ENCODE measurements around the gene NIPAL1. TPM values are rescaled to one million over a fixed set of nuclear protein-coding genes. Genes with fewer than 3 reads are reported as not detected.

The NIPAL1 gene
- total RNA-seq, 1 experiment from 2014 or later = 7.3 TPM

GRCh38 chr4:48037117-48037462 lies 20.5 kb downstream of the NIPAL1 start:
- intact Hi-C loops (cut with micrococcal nuclease) = no loop called here
- POLR2A ChIA-PET (ENCODE audit: unreplicated experiment) = no interaction called here
- Histone ChIP-seq H4K20me1 (ENCODE audit: low read length) (no peaks in the 10 kb centered on the region), H3K9me3 (ENCODE audit: low read length) (no peaks in the 10 kb centered on the region), H3K4me3 (ENCODE audit: low read length) (no peak overlapping the region), H3F3A (ENCODE audit: low read length, unreplicated experiment) (no peaks in the 10 kb centered on the region), H3K27me3 (ENCODE audit: low read length) (no peaks in the 10 kb centered on the region), H3K4me1 (ENCODE audit: insufficient read depth, low read length) (peaks cover 16% of the 10 kb centered on the region), H3K4me2 (ENCODE audit: low read length) (no peak overlapping the region), H3K36me3 (ENCODE audit: low read depth, low read length) (peaks cover 10% of the 10 kb centered on the region), H3K79me2 (ENCODE audit: low read length) (no peaks in the 10 kb centered on the region), H3K9me2 (replicated peaks; ENCODE audit: low read length) (no peaks in the 10 kb centered on the region), H3K27ac (ENCODE audit: low read length) (no peak overlapping the region), H2AFZ (ENCODE audit: low read length) (no peak overlapping the region), H3K9ac (ENCODE audit: low read length) (no peak overlapping the region)
- DNase-seq (no peak), ATAC-seq (no peak)
- CTCF ChIA-PET = no interaction called here
- no peak for TF ChIP-seq EZH2phosphoT487 (IDR thresholded peaks at IDR 0.05; ENCODE audit: borderline replicate concordance, low read length)
- no peak for TF ChIP-seq EZH2 (IDR thresholded peaks at IDR 0.05; ENCODE audit: low read length, unreplicated experiment)
- TF ChIP-seq CTCF (conservative IDR thresholded peaks at IDR 0.05; ENCODE audit: low read depth, low read length) = no peak
- BruUV-seq (replicated peaks) = no TSS peak

- Histone ChIP-seq H3K4me1 (ENCODE audit: insufficient read depth, low read length) (peaks cover 14% of the 10 kb centered on the region; the same call in 1 of the 2 replicates), H3K4me3 (ENCODE audit: low read length) (no peak overlapping the region), H3F3A (ENCODE audit: low read length, unreplicated experiment) (no peaks in the 10 kb centered on the region), H3K36me3 (ENCODE audit: low read depth, low read length) (peaks cover 10% of the 10 kb centered on the region), H3K4me2 (ENCODE audit: low read length) (no peak overlapping the region), H3K79me2 (ENCODE audit: low read length) (no peaks in the 10 kb centered on the region), H3K27ac (ENCODE audit: low read length) (no peak overlapping the region), H3K9me2 (replicated peaks; ENCODE audit: low read length) (no peaks in the 10 kb centered on the region), H2AFZ (ENCODE audit: low read length) (no peak overlapping the region), H3K27me3 (ENCODE audit: low read length) (no peaks in the 10 kb centered on the region), H3K9ac (ENCODE audit: low read length) (no peak overlapping the region), H4K20me1 (ENCODE audit: low read length) (no peaks in the 10 kb centered on the region), H3K9me3 (ENCODE audit: low read length) (no peaks in the 10 kb centered on the region)
- intact Hi-C loops (cut with micrococcal nuclease) = no loop called here
- POLR2A ChIA-PET (ENCODE audit: unreplicated experiment) = no interaction called here
- no peak for TF ChIP-seq CTCF (conservative IDR thresholded peaks at IDR 0.05; ENCODE audit: low read depth, low read length)
- no peak for TF ChIP-seq EZH2phosphoT487 (IDR thresholded peaks at IDR 0.05; ENCODE audit: borderline replicate concordance, low read length)
- no peak for TF ChIP-seq EZH2 (IDR thresholded peaks at IDR 0.05; ENCODE audit: low read length, unreplicated experiment)
- CTCF ChIA-PET = no interaction called here
- DNase-seq = no peak
- BruUV-seq (replicated peaks) = no TSS peak
- no peak for ATAC-seq
Observed at GRCh38 chr4:48038666-48039065, 22.1 kb downstream of the NIPAL1 start.

- Histone ChIP-seq H3K4me3 (ENCODE audit: low read length) (no peak overlapping the region), H3K27ac (ENCODE audit: low read length) (no peak overlapping the region), H3K9me3 (ENCODE audit: low read length) (no peaks in the 10 kb centered on the region), H3K9me2 (replicated peaks; ENCODE audit: low read length) (no peaks in the 10 kb centered on the region), H3K36me3 (ENCODE audit: low read depth, low read length) (peaks cover 2% of the 10 kb centered on the region; the same call in 1 of the 2 replicates), H3K79me2 (ENCODE audit: low read length) (no peaks in the 10 kb centered on the region), H3K4me2 (ENCODE audit: low read length) (no peak overlapping the region), H2AFZ (ENCODE audit: low read length) (no peak overlapping the region), H3F3A (ENCODE audit: low read length, unreplicated experiment) (no peaks in the 10 kb centered on the region), H3K9ac (ENCODE audit: low read length) (no peak overlapping the region), H3K4me1 (ENCODE audit: insufficient read depth, low read length) (peaks cover 14% of the 10 kb centered on the region; the same call in 1 of the 2 replicates), H3K27me3 (ENCODE audit: low read length) (no peaks in the 10 kb centered on the region), H4K20me1 (ENCODE audit: low read length) (no peaks in the 10 kb centered on the region)
- TF ChIP-seq EZH2 (IDR thresholded peaks at IDR 0.05; ENCODE audit: low read length, unreplicated experiment) = no peak
- ATAC-seq (no peak), DNase-seq (no peak)
- no TSS peak for BruUV-seq (replicated peaks)
- ChIA-PET POLR2A (ENCODE audit: unreplicated experiment) (no interaction called here), CTCF (no interaction called here)
- intact Hi-C loops (cut with micrococcal nuclease) = no loop called here
Observed at GRCh38 chr4:48039561-48039960, 23.0 kb downstream of the NIPAL1 start.

Data from PC-3 (cell line).